KMS-11 (cell line): ENCODE measurements around the gene MOG.

Experiments
- H2AFZ ChIP-seq: fragments of 200-600 bp; sonication (generic); 2 replicates; pipeline ENCODE4 v1.6.1; 2016; ENCODE audit warnings: antibody characterized with exemption, mixed run types, low read depth
- H3K27ac ChIP-seq: fragments of 200-600 bp; sonication (generic); 2 replicates; pipeline ENCODE4 v1.6.1; 2016; ENCODE audit warnings: mild to moderate bottlenecking, mixed run types
- H3K27me3 ChIP-seq: fragments of 200-600 bp; sonication (generic); 2 replicates; pipeline ENCODE4 v1.6.1; 2017; ENCODE audit warnings: mild to moderate bottlenecking, low read depth, mixed run types, moderate library complexity; ENCODE audit not compliant: insufficient read depth
- H3K36me3 ChIP-seq: fragments of 200-600 bp; sonication (generic); 2 replicates; pipeline ENCODE4 v1.6.1; 2017; ENCODE audit warnings: mild to moderate bottlenecking, mixed run types; ENCODE audit not compliant: insufficient read depth
- H3K4me1 ChIP-seq: fragments of 200-600 bp; sonication (generic); 2 replicates; pipeline ENCODE4 v1.6.1; 2016; ENCODE audit warnings: mild to moderate bottlenecking, low read depth, mixed run types; ENCODE audit not compliant: poor library complexity, severe bottlenecking
- H3K4me2 ChIP-seq: fragments of 200-600 bp; sonication (generic); 2 replicates; pipeline ENCODE4 v1.7.0; 2016; ENCODE audit warnings: mild to moderate bottlenecking, mixed run types
- H3K4me3 ChIP-seq: fragments of 200-600 bp; sonication (generic); IDR thresholded peaks from 2 replicates; pipeline ENCODE4 v1.6.1; 2017; ENCODE audit warnings: low read depth, low read length, mixed read lengths; ENCODE audit not compliant: insufficient read depth
- H3K79me2 ChIP-seq: fragments of 200-600 bp; sonication (generic); 2 replicates; pipeline ENCODE4 v1.6.1; 2016; ENCODE audit warnings: low read depth, mixed run types; ENCODE audit not compliant: insufficient read depth
- H3K9ac ChIP-seq: fragments of 200-600 bp; sonication (generic); 2 replicates; pipeline ENCODE4 v1.6.1; 2016; ENCODE audit warnings: mild to moderate bottlenecking, mixed run types
- H4K20me1 ChIP-seq: fragments of 200-600 bp; sonication (generic); 2 replicates; pipeline ENCODE4 v1.6.1; 2016; ENCODE audit warnings: mild to moderate bottlenecking, mixed run types; ENCODE audit not compliant: insufficient read depth
- CTCF ChIP-seq: fragments of 200-600 bp; sonication (generic); conservative IDR thresholded peaks from 2 replicates; pipeline ENCODE4 v1.6.1; 2017; ENCODE audit warnings: low read depth, mild to moderate bottlenecking, antibody characterized with exemption, low read length, moderate library complexity, mixed read lengths

The MOG gene

GRCh38 chr6:29647927-29648642, 8.8 kb upstream of the MOG start:
- no peak overlapping the region for H3K4me2 ChIP-seq
- H3K4me1 ChIP-seq = peaks cover 7% of the 10 kb centered on the region
- TF ChIP-seq CTCF = peak; percentile 66
- H3K4me3 ChIP-seq = no peak overlapping the region
- no peak overlapping the region for H3K9ac ChIP-seq
- H3K79me2 ChIP-seq = no peaks in the 10 kb centered on the region
- no peak overlapping the region for H3K27ac ChIP-seq
- H3K27me3 ChIP-seq = no peaks in the 10 kb centered on the region
- H4K20me1 ChIP-seq = no peaks in the 10 kb centered on the region
- H2AFZ ChIP-seq = no peak overlapping the region
- no peaks in the 10 kb centered on the region for H3K36me3 ChIP-seq

- Histone ChIP-seq H3K27ac (peak overlapping the region; percentile 86), H3K4me2 (peak overlapping the region; percentile 66), H3K4me3 (no peak overlapping the region), H3K79me2 (no peaks in the 10 kb centered on the region), H2AFZ (peak overlapping the region; percentile 67), H4K20me1 (no peaks in the 10 kb centered on the region), H3K27me3 (no peaks in the 10 kb centered on the region), H3K36me3 (no peaks in the 10 kb centered on the region), H3K9ac (peak overlapping the region; percentile 76), H3K4me1 (peaks cover 17% of the 10 kb centered on the region)
- TF ChIP-seq CTCF = peak; percentile 91
These were observed 6.9 kb upstream of the MOG start for GRCh38 chr6:29649701-29650673.

- H3K79me2 ChIP-seq = no peaks in the 10 kb centered on the region
- no peaks in the 10 kb centered on the region for H3K27me3 ChIP-seq
- TF ChIP-seq CTCF = peak; percentile 82
- no peak overlapping the region for H3K27ac ChIP-seq
- H2AFZ ChIP-seq = no peak overlapping the region
- H3K4me2 ChIP-seq = 0 out of 2 replicates have a peak overlapping the region, but pooled peaks have one; percentile 5
- no peaks in the 10 kb centered on the region for H4K20me1 ChIP-seq
- H3K4me3 ChIP-seq = no peak overlapping the region
- H3K36me3 ChIP-seq = no peaks in the 10 kb centered on the region
- H3K9ac ChIP-seq = no peak overlapping the region
- peaks cover 33% of the 10 kb centered on the region for H3K4me1 ChIP-seq
These were observed 5.3 kb upstream of the MOG start for GRCh38 chr6:29651413-29652197.

- H3K27me3 ChIP-seq = no peaks in the 10 kb centered on the region
- no peak overlapping the region for H2AFZ ChIP-seq
- H3K9ac ChIP-seq = no peak overlapping the region
- H3K4me3 ChIP-seq = no peak overlapping the region
- no peak for TF ChIP-seq CTCF
- H3K36me3 ChIP-seq = no peaks in the 10 kb centered on the region
- no peak overlapping the region for H3K27ac ChIP-seq
- no peaks in the 10 kb centered on the region for H4K20me1 ChIP-seq
- no peak overlapping the region for H3K4me2 ChIP-seq
- peaks cover 35% of the 10 kb centered on the region for H3K4me1 ChIP-seq
- no peaks in the 10 kb centered on the region for H3K79me2 ChIP-seq
These were observed 4.7 kb upstream of the MOG start for GRCh38 chr6:29652198-29652584.
